ENCODE results near the gene LRRC4. TPM values are rescaled to one million over a fixed set of nuclear protein-coding genes. Genes with fewer than 3 reads are reported as not detected.

LRRC4 gene
- total and polyA plus RNA-seq, 8 donors = 5.7 to 24.4 (median 13.8) TPM

DNA sequence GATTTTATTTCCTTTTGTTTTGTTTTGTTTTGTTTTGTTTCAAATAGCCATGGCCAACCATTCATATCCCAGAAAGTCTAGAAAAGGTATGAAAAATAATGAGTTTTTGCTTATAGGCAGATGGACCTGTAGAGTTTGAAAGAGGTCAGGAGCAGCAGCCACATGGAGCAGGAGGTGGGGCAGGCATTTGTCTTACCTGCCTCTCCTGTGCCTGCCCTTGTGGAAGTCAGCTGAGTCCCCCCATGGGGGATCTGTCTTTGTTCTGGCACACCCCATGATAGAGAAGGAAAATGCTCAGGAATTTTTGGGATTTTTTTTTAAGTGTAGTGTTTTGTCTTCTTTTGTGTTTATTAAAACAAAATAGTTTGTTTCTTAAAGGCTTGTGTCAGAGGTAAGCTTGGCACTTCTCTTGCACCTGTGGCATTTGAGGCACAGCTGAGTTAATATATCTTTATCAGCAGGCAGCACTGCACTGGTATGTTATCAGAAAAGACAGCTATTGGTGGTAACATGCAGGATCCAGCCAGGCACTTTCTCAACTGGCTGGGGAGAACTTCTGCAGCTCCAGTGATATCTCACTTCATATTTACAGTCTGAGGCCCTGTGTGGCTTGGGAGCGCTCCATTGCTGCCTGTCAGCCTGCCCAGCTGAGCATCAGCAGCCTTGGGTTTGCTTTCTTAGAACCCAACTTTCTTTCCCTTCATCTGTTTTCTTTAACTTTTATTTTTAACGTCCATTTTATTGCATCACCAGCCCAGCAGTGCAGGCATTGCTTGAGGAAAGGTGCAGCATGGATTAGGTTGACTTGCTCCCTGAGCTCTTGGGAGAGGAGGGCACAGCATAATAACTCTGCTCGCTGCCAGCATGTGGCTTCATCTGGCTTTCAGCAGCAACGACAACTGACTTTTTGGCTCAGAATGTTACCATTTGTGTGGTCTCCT, 44.4 kb downstream of the LRRC4 start:
- no peak for ATAC-seq
- peak in 1 of 4 donors; percentile 51 for DNase-seq
- H3K4me1 ChIP-seq = peaks cover 1 to 3% of the 10 kb centered on the region in 2 donors
- intact Hi-C loops (cut with DNase I) = no loop called here
- no peaks in the 10 kb centered on the region for H3K9me3 ChIP-seq
- peaks cover 0 to 14% of the 10 kb centered on the region in 2 donors for H3K36me3 ChIP-seq
- H3K27ac ChIP-seq = no peak overlapping the region
- TF ChIP-seq, protein P1, sequence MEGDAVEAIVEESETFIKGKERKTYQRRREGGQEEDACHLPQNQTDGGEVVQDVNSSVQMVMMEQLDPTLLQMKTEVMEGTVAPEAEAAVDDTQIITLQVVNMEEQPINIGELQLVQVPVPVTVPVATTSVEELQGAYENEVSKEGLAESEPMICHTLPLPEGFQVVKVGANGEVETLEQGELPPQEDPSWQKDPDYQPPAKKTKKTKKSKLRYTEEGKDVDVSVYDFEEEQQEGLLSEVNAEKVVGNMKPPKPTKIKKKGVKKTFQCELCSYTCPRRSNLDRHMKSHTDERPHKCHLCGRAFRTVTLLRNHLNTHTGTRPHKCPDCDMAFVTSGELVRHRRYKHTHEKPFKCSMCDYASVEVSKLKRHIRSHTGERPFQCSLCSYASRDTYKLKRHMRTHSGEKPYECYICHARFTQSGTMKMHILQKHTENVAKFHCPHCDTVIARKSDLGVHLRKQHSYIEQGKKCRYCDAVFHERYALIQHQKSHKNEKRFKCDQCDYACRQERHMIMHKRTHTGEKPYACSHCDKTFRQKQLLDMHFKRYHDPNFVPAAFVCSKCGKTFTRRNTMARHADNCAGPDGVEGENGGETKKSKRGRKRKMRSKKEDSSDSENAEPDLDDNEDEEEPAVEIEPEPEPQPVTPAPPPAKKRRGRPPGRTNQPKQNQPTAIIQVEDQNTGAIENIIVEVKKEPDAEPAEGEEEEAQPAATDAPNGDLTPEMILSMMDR (IDR thresholded peaks at IDR 0.05) = no peak
- H3K27me3 ChIP-seq = no peaks in the 10 kb centered on the region
- H3K4me3 ChIP-seq = no peak overlapping the region

DNA sequence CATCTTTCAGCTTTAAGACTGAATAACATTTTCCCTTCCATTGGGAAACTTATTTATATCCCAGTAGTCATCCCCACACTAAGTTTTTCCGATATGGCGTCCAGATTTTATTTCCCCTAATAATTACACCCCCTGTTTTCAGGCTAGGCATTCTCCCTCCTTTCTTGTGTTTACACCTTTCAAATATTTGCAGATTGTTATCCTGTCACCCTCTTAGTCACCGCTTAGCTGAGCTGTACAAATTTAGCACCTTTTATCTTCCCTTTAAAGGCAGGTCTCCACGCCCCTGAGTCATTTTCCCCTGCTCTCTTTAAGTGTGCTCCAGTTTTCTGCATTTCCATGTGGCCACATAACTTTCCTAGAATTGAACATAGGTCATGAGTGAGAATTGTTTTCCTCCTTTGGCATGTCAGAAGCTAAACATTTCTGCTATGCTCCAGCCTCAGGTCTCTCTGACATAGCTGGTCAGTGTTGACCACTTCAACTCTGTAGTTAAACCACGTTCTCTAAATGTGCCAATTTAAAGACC, 47.4 kb downstream of the LRRC4 start:
- H3K36me3 ChIP-seq = peaks cover 0 to 3% of the 10 kb centered on the region in 2 donors
- ATAC-seq (peak; percentile 76), DNase-seq (no peak)
- H3K27me3 ChIP-seq = no peaks in the 10 kb centered on the region
- H3K9me3 ChIP-seq = peaks cover 0 to 5% of the 10 kb centered on the region in 2 donors
- H3K4me3 ChIP-seq = no peak overlapping the region
- H3K4me1 ChIP-seq = no peaks in the 10 kb centered on the region
- H3K27ac ChIP-seq = no peak overlapping the region
- intact Hi-C loops (cut with DNase I) = no loop called here
- TF ChIP-seq, protein P1 (IDR thresholded peaks at IDR 0.05) = no peak

DNA sequence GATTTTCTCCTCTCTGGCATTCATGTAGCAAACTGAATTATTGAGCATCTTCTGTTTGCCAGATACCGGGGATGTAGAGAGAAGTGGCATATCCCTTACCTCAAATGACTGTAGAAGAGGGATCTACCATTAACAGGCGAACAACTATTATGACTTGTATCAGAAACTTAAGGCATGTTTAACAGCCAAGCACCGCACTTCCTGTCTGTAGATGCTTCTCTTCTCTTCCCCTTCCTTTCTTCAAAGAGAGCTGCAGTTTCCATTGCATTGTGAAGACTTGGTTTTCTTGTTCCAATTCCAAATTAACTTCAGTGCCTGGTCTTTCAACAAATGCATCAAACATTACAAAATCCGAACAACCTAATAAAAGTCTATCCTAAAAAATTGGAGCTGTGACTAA, 49.3 kb downstream of the LRRC4 start:
- Histone ChIP-seq H3K4me1 (no peaks in the 10 kb centered on the region), H3K27me3 (no peaks in the 10 kb centered on the region), H3K4me3 (no peak overlapping the region), H3K27ac (no peak overlapping the region), H3K36me3 (peaks cover 0 to 22% of the 10 kb centered on the region in 2 donors), H3K9me3 (peaks cover 0 to 14% of the 10 kb centered on the region in 2 donors)
- intact Hi-C loops (cut with DNase I) = no loop called here
- TF ChIP-seq, protein P1 (IDR thresholded peaks at IDR 0.05) = no peak
- no peak for ATAC-seq
- no peak for DNase-seq

DNA sequence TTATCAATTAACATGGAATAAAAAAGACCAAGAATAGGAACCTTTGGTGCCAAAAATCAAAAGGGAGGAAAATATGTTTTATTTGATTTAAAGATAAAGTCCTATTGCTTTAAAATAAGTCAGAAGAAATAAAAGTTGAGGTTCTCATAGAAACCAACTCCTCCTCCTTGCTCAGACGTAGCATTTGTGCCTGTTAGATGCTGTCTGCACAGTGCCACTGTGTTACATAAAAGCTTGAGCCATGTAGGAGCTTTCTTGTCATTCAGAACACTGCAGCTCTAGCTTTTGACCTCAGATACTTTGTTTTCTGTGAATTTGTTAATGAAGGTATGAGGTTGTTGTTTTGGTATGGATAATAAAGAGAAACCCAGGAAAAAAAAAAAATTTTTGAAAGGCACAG, 50.3 kb downstream of the LRRC4 start:
- Histone ChIP-seq H3K36me3 (peaks cover 0 to 27% of the 10 kb centered on the region in 2 donors), H3K4me3 (no peak overlapping the region)
- no peak for DNase-seq

More for the DNA sequence above, 50.3 kb downstream of the LRRC4 start:
- Histone ChIP-seq H3K27ac (no peak overlapping the region), H3K4me1 (no peaks in the 10 kb centered on the region), H3K27me3 (no peaks in the 10 kb centered on the region), H3K9me3 (peaks cover 0 to 14% of the 10 kb centered on the region in 2 donors)
- no peak for ATAC-seq
- intact Hi-C loops (cut with DNase I) = no loop called here
- TF ChIP-seq, protein P1 (IDR thresholded peaks at IDR 0.05) = no peak
